HEK293 (cell line): ENCODE results near the gene OLIG1.
A peak's percentile ranks its signal among the peaks of the same experiment; 100 is the strongest.

Experiments used
- FEZF1 ChIP-seq: fragments of 450-650 bp; formaldehyde crosslinking; IDR thresholded peaks from 2 replicates; pipeline ENCODE4 v1.5.1; 2016; ENCODE audit warnings: missing biosample characterization, missing genetic modification characterization
- KLF8 ChIP-seq: fragments of 450-650 bp; formaldehyde crosslinking; IDR thresholded peaks from 2 replicates; pipeline ENCODE4 v1.5.1; 2016; ENCODE audit warnings: missing biosample characterization, missing genetic modification characterization
- KLF9 ChIP-seq: fragments of 450-650 bp; formaldehyde crosslinking; IDR thresholded peaks from 2 replicates; pipeline ENCODE4 v1.5.1; 2016; ENCODE audit warnings: missing biosample characterization, missing genetic modification characterization, low read depth
- SALL2 ChIP-seq: fragments of 450-650 bp; formaldehyde crosslinking; IDR thresholded peaks from 2 replicates; pipeline ENCODE4 v1.5.0; 2017; ENCODE audit warnings: missing biosample characterization, mild to moderate bottlenecking, missing genetic modification characterization, borderline replicate concordance
- ZEB2 ChIP-seq: fragments of 450-650 bp; formaldehyde crosslinking; IDR thresholded peaks from 2 replicates; pipeline ENCODE4 v1.5.1; 2016; ENCODE audit warnings: missing biosample characterization, missing genetic modification characterization
- ZFP41 ChIP-seq: fragments of 450-650 bp; formaldehyde crosslinking; IDR thresholded peaks from 2 replicates; pipeline ENCODE4 v1.5.1; 2016; ENCODE audit warnings: missing biosample characterization, missing genetic modification characterization, borderline replicate concordance
- ZIC2 ChIP-seq: fragments of 450-650 bp; formaldehyde crosslinking; IDR thresholded peaks from 2 replicates; pipeline ENCODE4 v1.5.1; 2016; ENCODE audit warnings: missing biosample characterization, missing genetic modification characterization
- ZNF10 ChIP-seq: fragments of 450-650 bp; formaldehyde crosslinking; IDR thresholded peaks from 2 replicates; pipeline ENCODE4 v1.5.1; 2017; ENCODE audit warnings: missing biosample characterization, missing genetic modification characterization
- ZNF140 ChIP-seq: fragments of 450-650 bp; formaldehyde crosslinking; IDR thresholded peaks from 2 replicates; pipeline ENCODE4 v1.5.1; 2016; ENCODE audit warnings: missing biosample characterization, missing genetic modification characterization
- ZNF184 ChIP-seq: fragments of 450-650 bp; IDR thresholded peaks from 2 replicates; pipeline ENCODE4 v1.5.1; 2018; ENCODE audit warnings: missing biosample characterization, mild to moderate bottlenecking, missing genetic modification characterization
- ZNF248 ChIP-seq: fragments of 450-650 bp; formaldehyde crosslinking; IDR thresholded peaks from 2 replicates; pipeline ENCODE4 v1.5.1; 2017; ENCODE audit warnings: missing biosample characterization, missing genetic modification characterization
- ZNF37A ChIP-seq: fragments of 450-650 bp; IDR thresholded peaks from 2 replicates; pipeline ENCODE4 v1.5.1; 2018; ENCODE audit warnings: missing biosample characterization, missing genetic modification characterization
- ZNF426 ChIP-seq: fragments of 450-650 bp; formaldehyde crosslinking; IDR thresholded peaks from 2 replicates; pipeline ENCODE4 v1.5.1; 2017; ENCODE audit warnings: missing biosample characterization, missing genetic modification characterization, mild to moderate bottlenecking, inconsistent platforms, moderate library complexity
- ZNF600 ChIP-seq: fragments of 450-650 bp; formaldehyde crosslinking; IDR thresholded peaks from 2 replicates; pipeline ENCODE4 v1.5.1; 2016; ENCODE audit warnings: missing biosample characterization, missing genetic modification characterization
- ZNF629 ChIP-seq: fragments of 450-650 bp; formaldehyde crosslinking; IDR thresholded peaks from 2 replicates; pipeline ENCODE4 v1.5.1; 2017; ENCODE audit warnings: missing biosample characterization, missing genetic modification characterization
- ZNF677 ChIP-seq: fragments of 450-650 bp; IDR thresholded peaks from 2 replicates; pipeline ENCODE4 v1.5.0; 2018; ENCODE audit warnings: missing biosample characterization, mild to moderate bottlenecking, missing genetic modification characterization, moderate library complexity
- ZNF707 ChIP-seq: fragments of 450-650 bp; formaldehyde crosslinking; IDR thresholded peaks from 2 replicates; pipeline ENCODE4 v1.5.1; 2016; ENCODE audit warnings: missing biosample characterization, missing genetic modification characterization
- TF ChIP-seq, protein P1 (sequence below): fragments of 450-650 bp; formaldehyde crosslinking; IDR thresholded peaks from 2 replicates; pipeline ENCODE4 v1.5.1; 2016; ENCODE audit warnings: missing biosample characterization, missing genetic modification characterization
- TF ChIP-seq, protein P2 (sequence below): fragments of 450-650 bp; formaldehyde crosslinking; conservative IDR thresholded peaks from 2 replicates; pipeline ENCODE4 v1.5.1; 2016; ENCODE audit warnings: low read depth, missing biosample characterization, missing genetic modification characterization
- TF ChIP-seq, protein P3 (sequence below): sonication (generic); formaldehyde crosslinking; IDR thresholded peaks from 2 replicates; pipeline ENCODE4 v1.8.1; 2022; ENCODE audit warnings: mild to moderate bottlenecking, moderate library complexity, missing genetic modification reagents
- TF ChIP-seq, protein P4 (sequence below): fragments of 450-650 bp; formaldehyde crosslinking; IDR thresholded peaks from 2 replicates; pipeline ENCODE4; 2016; ENCODE audit warnings: missing biosample characterization, missing genetic modification characterization
- TF ChIP-seq, protein P5 (sequence below): fragments of 450-650 bp; formaldehyde crosslinking; IDR thresholded peaks from 2 replicates; pipeline ENCODE4 v1.5.1; 2016; ENCODE audit warnings: missing biosample characterization, missing genetic modification characterization
- TF ChIP-seq, protein P6 (sequence below): fragments of 450-650 bp; formaldehyde crosslinking; IDR thresholded peaks from 2 replicates; pipeline ENCODE4 v1.5.1; 2016; ENCODE audit warnings: missing biosample characterization, missing genetic modification characterization
- TF ChIP-seq, protein P7 (sequence below): fragments of 450-650 bp; formaldehyde crosslinking; IDR thresholded peaks from 2 replicates; pipeline ENCODE4 v1.5.1; 2016; ENCODE audit warnings: missing biosample characterization, missing genetic modification characterization
- TF ChIP-seq, protein P8 (sequence below): fragments of 450-650 bp; formaldehyde crosslinking; IDR thresholded peaks from 2 replicates; pipeline ENCODE4 v1.5.1; 2016; ENCODE audit warnings: missing biosample characterization, missing genetic modification characterization

The OLIG1 gene

DNA sequence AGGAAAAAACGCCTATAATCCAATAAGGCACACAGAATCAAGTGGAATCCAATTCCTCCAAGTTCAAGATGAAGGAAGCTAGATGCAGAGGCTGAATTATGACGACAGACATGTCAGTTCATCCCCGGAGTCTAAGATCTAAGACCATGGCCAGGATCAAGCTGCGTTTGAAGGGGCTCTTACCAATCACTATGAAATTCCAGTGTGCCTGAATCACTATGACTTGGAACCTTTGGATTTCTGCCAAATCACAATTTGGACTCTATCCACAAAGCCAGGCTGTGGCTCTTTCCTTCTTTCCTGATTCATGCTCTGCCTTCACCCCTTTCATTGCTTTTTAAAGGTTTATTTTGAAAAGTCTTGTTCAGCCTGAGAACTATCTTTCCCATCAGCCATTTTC lies 27.1 kb upstream of the OLIG1 start (continued):
- TF ChIP-seq, protein P1, sequence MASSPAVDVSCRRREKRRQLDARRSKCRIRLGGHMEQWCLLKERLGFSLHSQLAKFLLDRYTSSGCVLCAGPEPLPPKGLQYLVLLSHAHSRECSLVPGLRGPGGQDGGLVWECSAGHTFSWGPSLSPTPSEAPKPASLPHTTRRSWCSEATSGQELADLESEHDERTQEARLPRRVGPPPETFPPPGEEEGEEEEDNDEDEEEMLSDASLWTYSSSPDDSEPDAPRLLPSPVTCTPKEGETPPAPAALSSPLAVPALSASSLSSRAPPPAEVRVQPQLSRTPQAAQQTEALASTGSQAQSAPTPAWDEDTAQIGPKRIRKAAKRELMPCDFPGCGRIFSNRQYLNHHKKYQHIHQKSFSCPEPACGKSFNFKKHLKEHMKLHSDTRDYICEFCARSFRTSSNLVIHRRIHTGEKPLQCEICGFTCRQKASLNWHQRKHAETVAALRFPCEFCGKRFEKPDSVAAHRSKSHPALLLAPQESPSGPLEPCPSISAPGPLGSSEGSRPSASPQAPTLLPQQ (tag by site-specific recombination), result peak; percentile 70
- TF ChIP-seq KLF8 (tag by site-specific recombination) (no peak), ZNF426 (no peak), ZNF707 (tag by site-specific recombination) (no peak), ZNF184 (tag by site-specific recombination) (no peak), SALL2 (tag by site-specific recombination) (no peak), ZNF10 (tag by site-specific recombination) (no peak), ZNF140 (tag by site-specific recombination) (no peak), ZIC2 (peak; percentile 43; the same call in 1 of the 2 replicates), ZFP41 (tag by site-specific recombination) (no peak), ZNF37A (tag by site-specific recombination) (no peak), ZNF600 (tag by site-specific recombination) (0 out of 2 replicates have a peak, but pooled peaks have one; percentile 22), ZNF248 (tag by site-specific recombination) (no peak), FEZF1 (tag by site-specific recombination) (no peak), ZNF629 (peak; percentile 86), ZEB2 (tag by site-specific recombination) (0 out of 2 replicates have a peak, but pooled peaks have one; percentile 49), ZNF677 (tag by site-specific recombination) (no peak), KLF9 (tag by site-specific recombination) (no peak)
- TF ChIP-seq, protein P2, sequence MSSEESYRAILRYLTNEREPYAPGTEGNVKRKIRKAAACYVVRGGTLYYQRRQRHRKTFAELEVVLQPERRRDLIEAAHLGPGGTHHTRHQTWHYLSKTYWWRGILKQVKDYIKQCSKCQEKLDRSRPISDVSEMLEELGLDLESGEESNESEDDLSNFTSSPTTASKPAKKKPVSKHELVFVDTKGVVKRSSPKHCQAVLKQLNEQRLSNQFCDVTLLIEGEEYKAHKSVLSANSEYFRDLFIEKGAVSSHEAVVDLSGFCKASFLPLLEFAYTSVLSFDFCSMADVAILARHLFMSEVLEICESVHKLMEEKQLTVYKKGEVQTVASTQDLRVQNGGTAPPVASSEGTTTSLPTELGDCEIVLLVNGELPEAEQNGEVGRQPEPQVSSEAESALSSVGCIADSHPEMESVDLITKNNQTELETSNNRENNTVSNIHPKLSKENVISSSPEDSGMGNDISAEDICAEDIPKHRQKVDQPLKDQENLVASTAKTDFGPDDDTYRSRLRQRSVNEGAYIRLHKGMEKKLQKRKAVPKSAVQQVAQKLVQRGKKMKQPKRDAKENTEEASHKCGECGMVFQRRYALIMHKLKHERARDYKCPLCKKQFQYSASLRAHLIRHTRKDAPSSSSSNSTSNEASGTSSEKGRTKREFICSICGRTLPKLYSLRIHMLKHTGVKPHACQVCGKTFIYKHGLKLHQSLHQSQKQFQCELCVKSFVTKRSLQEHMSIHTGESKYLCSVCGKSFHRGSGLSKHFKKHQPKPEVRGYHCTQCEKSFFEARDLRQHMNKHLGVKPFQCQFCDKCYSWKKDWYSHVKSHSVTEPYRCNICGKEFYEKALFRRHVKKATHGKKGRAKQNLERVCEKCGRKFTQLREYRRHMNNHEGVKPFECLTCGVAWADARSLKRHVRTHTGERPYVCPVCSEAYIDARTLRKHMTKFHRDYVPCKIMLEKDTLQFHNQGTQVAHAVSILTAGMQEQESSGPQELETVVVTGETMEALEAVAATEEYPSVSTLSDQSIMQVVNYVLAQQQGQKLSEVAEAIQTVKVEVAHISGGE (tag by site-specific recombination), result no peak
- TF ChIP-seq, protein P3, sequence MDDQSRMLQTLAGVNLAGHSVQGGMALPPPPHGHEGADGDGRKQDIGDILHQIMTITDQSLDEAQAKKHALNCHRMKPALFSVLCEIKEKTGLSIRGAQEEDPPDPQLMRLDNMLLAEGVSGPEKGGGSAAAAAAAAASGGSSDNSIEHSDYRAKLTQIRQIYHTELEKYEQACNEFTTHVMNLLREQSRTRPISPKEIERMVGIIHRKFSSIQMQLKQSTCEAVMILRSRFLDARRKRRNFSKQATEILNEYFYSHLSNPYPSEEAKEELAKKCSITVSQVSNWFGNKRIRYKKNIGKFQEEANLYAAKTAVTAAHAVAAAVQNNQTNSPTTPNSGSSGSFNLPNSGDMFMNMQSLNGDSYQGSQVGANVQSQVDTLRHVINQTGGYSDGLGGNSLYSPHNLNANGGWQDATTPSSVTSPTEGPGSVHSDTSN (CRISPR knock-in tag), result no peak
- TF ChIP-seq, protein P4, sequence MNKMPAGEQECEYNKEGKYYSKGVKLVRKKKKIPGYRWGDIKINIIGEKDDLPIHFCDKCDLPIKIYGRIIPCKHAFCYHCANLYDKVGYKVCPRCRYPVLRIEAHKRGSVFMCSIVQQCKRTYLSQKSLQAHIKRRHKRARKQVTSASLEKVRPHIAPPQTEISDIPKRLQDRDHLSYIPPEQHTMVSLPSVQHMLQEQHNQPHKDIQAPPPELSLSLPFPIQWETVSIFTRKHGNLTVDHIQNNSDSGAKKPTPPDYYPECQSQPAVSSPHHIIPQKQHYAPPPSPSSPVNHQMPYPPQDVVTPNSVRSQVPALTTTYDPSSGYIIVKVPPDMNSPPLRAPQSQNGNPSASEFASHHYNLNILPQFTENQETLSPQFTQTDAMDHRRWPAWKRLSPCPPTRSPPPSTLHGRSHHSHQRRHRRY (tag by site-specific recombination), result no peak
- TF ChIP-seq, protein P5, sequence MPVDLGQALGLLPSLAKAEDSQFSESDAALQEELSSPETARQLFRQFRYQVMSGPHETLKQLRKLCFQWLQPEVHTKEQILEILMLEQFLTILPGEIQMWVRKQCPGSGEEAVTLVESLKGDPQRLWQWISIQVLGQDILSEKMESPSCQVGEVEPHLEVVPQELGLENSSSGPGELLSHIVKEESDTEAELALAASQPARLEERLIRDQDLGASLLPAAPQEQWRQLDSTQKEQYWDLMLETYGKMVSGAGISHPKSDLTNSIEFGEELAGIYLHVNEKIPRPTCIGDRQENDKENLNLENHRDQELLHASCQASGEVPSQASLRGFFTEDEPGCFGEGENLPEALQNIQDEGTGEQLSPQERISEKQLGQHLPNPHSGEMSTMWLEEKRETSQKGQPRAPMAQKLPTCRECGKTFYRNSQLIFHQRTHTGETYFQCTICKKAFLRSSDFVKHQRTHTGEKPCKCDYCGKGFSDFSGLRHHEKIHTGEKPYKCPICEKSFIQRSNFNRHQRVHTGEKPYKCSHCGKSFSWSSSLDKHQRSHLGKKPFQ (tag by site-specific recombination), result no peak
- TF ChIP-seq, protein P6, sequence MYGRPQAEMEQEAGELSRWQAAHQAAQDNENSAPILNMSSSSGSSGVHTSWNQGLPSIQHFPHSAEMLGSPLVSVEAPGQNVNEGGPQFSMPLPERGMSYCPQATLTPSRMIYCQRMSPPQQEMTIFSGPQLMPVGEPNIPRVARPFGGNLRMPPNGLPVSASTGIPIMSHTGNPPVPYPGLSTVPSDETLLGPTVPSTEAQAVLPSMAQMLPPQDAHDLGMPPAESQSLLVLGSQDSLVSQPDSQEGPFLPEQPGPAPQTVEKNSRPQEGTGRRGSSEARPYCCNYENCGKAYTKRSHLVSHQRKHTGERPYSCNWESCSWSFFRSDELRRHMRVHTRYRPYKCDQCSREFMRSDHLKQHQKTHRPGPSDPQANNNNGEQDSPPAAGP (tag by site-specific recombination), result no peak
- TF ChIP-seq, protein P7, sequence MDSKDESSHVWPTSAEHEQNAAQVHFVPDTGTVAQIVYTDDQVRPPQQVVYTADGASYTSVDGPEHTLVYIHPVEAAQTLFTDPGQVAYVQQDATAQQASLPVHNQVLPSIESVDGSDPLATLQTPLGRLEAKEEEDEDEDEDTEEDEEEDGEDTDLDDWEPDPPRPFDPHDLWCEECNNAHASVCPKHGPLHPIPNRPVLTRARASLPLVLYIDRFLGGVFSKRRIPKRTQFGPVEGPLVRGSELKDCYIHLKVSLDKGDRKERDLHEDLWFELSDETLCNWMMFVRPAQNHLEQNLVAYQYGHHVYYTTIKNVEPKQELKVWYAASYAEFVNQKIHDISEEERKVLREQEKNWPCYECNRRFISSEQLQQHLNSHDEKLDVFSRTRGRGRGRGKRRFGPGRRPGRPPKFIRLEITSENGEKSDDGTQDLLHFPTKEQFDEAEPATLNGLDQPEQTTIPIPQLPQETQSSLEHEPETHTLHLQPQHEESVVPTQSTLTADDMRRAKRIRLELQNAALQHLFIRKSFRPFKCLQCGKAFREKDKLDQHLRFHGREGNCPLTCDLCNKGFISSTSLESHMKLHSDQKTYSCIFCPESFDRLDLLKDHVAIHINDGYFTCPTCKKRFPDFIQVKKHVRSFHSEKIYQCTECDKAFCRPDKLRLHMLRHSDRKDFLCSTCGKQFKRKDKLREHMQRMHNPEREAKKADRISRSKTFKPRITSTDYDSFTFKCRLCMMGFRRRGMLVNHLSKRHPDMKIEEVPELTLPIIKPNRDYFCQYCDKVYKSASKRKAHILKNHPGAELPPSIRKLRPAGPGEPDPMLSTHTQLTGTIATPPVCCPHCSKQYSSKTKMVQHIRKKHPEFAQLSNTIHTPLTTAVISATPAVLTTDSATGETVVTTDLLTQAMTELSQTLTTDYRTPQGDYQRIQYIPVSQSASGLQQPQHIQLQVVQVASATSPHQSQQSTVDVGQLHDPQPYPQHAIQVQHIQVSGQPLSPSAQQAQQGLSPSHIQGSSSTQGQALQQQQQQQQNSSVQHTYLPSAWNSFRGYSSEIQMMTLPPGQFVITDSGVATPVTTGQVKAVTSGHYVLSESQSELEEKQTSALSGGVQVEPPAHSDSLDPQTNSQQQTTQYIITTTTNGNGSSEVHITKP (tag by site-specific recombination), result 0 out of 2 replicates have a peak, but pooled peaks have one; percentile 34
- TF ChIP-seq, protein P8, sequence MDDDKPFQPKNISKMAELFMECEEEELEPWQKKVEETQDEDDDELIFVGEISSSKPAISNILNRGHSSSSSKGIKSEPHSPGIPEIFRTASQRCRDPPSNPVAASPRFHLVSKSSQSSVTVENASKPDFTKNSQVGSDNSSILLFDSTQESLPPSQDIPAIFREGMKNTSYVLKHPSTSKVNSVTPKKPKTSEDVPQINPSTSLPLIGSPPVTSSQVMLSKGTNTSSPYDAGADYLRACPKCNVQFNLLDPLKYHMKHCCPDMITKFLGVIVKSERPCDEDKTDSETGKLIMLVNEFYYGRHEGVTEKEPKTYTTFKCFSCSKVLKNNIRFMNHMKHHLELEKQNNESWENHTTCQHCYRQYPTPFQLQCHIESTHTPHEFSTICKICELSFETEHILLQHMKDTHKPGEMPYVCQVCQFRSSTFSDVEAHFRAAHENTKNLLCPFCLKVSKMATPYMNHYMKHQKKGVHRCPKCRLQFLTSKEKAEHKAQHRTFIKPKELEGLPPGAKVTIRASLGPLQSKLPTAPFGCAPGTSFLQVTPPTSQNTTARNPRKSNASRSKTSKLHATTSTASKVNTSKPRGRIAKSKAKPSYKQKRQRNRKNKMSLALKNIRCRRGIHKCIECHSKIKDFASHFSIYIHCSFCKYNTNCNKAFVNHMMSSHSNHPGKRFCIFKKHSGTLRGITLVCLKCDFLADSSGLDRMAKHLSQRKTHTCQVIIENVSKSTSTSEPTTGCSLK (tag by site-specific recombination), result no peak
